AG08395 (cell line): ENCODE measurements around the gene SUPT20HL2.
"Not testable (repeated sequence)": the region's sequence is repeated elsewhere in the genome, so short reads cannot be mapped to it uniquely, and the experiment has no call there.

Experiments used
- DNase-seq: peaks from one replicate; pipeline ENCODE4 v3.0.0; 2012; ENCODE audit warnings: mixed read lengths, low spot score

Gene SUPT20HL2

GRCh38 chrX:24309580-24310374 lies 4.1 kb downstream of the SUPT20HL2 start:
- DNase-seq: not testable (repeated sequence)

GRCh38 chrX:24308803-24309202 lies 5.1 kb downstream of the SUPT20HL2 start:
- DNase-seq: not testable (repeated sequence)

DNA sequence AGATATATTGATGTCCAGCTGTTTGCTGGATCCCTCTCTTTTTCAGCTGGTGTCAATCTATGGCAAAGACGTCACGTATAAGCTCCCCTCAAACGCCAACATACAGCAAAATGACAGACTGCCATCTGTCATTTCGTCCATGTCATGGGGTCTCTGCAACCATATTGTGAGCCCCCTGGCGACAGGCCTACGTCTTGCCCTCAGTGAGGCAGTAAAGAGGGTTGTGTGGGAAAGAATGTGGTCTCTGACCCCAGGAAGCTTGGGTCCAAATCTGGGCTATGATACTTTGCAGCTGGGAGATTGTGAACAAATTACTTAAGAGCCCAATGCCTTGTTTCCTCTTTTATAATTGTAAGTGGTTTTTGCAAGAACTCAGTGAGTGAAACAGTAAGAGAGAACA lies 7.4 kb downstream of the SUPT20HL2 start:
- DNase-seq: no peak

DNA sequence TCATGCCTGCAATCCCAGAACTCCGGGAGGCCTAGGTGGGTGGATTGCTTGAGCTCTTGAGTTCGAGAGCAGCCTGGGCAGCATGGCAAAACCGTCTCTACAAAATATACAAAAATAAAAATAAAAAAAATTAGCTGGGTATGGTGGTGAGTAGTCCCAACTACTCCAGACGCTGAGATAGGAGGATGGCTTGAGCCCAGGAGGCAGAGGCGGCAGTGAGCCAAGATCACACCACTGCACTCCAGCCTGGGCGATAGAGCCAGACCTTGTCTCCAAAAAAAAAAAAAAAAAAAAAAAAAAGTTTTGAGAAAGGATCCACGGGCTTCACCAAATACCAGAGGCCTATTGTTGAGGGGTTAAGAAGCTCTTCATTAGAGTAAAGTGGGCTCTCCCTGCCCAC lies 8.0 kb downstream of the SUPT20HL2 start:
- DNase-seq: no peak

GRCh38 chrX:24301806-24302205 lies 12.1 kb downstream of the SUPT20HL2 start:
- no peak for DNase-seq

- DNase-seq: no peak
Observed at GRCh38 chrX:24301060-24301459, 12.8 kb downstream of the SUPT20HL2 start.

DNA sequence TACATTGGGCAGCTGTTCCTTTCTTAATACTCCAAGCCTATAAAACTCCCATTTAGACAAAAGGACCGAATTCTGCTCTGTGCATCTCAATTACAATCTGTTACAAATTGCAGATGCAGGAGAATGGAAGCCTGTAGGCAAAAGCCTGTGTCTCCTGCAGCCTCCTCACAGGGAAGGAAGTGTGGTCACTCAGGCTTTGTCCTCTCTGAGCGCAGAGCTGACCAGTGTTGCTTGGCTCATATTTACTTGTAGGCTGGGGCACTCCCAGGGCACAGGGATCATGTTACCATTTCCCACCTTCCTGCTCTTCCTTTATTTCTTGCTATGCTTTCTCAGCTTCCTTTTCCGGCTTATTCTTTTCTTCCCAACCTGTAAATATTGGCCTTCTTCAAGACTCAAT lies 15.7 kb downstream of the SUPT20HL2 start:
- DNase-seq: no peak

- no peak for DNase-seq
Observed at GRCh38 chrX:24294619-24295018, 19.2 kb downstream of the SUPT20HL2 start.

DNA sequence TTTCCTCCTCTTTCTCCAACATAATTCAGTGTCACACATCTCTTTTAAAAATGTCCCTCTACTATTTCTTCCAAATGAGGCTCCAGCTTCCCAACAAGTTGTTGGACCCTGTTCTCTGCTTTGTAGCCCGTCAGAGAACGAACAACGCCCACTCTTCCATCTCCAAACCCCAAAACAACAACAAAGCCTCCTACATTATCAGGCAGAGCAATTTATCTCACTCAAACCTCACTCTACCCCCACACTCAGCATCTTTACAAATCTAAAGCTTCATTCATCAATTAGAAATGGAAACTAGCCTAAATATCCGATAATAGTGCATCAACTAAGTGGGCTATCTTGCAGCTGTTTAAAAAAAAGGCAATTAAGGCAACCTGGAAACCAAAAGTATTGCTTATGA lies 20.5 kb downstream of the SUPT20HL2 start:
- no peak for DNase-seq

- no peak for DNase-seq
Observed at GRCh38 chrX:24292353-24292752, 21.5 kb downstream of the SUPT20HL2 start.

GRCh38 chrX:24285082-24285481 lies 28.8 kb downstream of the SUPT20HL2 start:
- DNase-seq: no peak

GRCh38 chrX:24283127-24283794 lies 30.6 kb downstream of the SUPT20HL2 start:
- no peak for DNase-seq

DNA sequence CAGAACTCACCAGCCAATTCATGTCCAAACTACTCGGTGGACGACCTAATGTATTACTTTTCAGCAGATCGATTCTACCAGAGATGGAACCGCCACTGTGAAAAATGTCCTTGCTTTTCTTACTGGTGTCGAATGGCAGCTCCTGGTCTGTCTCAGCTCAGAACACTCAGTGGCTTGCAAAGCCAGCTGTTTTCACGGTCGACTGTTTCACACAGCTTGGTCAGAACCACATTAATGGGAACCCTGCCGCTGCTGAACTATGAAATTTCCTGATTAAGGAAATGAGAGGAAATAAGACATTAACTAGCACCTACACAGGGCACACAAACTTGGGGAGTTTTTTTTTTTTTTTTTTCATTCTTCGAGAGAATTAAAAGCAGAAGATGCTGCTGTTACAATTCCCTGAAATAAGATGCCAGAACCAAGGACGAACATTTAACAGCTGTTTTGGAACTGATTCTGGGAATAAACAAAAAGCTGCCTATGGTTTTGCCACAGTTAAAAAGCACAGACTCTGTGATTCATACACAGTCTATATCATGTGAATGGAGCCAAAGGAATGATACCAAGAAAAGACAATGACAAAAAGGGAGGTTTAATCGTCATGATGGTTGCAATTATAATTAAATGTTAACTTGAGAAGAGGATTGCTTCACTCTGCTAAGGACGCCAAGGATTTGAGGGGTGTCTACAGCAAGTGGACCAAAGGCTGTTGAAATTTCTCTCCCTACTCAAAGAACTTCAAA lies 31.3 kb downstream of the SUPT20HL2 start:
- DNase-seq: no peak

DNA sequence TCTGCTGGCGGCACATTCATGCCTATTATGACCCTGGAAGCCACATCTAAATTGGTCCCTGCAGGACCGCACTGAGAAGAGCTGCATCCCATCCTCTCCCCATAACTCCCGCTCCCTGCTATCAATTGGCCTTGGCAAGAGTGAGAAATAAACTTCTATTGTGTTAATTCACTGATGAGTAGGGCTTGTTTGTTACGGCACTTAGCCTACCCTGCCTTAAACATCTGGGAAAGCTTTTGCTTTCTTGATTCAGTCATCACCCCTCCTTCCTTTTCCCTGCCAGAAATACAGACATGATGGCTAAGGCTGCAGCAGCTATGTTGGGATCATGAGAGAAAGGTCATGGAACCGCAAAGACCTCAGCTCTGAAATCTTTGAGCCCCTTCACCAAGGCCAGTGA lies 36.5 kb downstream of the SUPT20HL2 start:
- no peak for DNase-seq

DNA sequence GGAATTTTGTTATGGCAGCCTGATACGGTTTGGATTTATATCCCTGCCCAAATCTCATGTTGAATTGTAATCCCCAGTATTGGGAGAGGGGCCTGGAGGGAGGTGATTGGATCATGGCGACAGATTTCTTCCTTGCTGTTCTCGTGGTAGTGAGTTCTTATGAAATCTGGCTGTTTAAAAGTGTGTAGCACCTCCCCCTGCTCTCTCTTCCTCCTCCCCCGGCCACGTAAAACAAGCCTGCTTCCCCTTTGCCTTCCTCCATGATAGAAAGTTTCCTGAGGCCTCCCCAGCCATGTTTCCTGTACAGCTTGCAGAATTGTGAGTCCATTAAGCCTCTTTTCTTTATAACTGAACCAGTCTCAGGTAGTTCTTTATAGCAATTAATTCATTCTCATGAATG lies 37.9 kb downstream of the SUPT20HL2 start:
- no peak for DNase-seq

DNA sequence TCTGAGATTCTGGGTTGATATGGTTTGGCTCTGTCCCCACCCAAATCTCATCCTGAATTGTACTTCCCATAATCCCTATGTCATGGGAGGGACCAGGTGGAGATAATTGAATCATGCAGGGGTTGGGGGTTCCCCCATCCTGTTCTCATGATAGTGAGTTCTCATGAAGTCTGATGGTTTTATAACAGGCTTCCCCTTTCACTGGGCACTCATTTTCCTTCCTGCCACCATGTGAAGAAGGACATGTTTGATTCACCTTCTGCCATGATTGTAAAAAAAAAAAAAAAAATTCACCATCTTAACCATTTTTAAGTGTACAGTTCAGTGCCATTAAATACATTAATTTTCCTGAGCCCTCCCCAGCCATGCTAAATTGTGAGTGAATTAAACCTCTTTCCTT lies 42.6 kb downstream of the SUPT20HL2 start:
- DNase-seq: no peak

DNA sequence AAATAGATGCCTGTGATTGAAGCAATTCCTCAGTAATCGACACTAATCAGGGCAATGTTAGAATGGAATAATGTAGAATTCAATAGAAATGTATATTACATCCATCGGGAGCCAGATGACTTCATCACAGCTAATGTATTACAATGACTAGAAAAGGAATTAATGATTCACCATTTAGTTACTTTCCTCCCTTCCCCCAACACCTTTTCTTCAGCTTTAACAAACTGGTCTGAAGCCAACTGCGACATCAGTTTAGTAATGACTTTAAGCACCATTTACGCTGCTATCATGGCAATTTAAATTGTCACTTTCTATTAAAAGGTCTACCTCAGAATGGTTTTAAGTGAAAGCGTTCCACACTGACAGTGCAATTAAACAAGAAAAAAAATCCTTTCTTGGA lies 45.1 kb downstream of the SUPT20HL2 start:
- DNase-seq: no peak

GRCh38 chrX:24266996-24267395 lies 46.9 kb downstream of the SUPT20HL2 start:
- DNase-seq: no peak

GRCh38 chrX:24264383-24264782 lies 49.5 kb downstream of the SUPT20HL2 start:
- DNase-seq: no peak

GRCh38 chrX:24262309-24262708 lies 51.6 kb downstream of the SUPT20HL2 start:
- DNase-seq: no peak
